Thyroid gland (tissue), 4 donors: ENCODE measurements around the gene CEBPB.

Experiments
- CTCF ChIP-seq, 6 experiments: fragments of 200-600 bp in 3 of 6; fragments of 450-650 bp in 3 of 6; sonication (generic) in 3 of 6; IDR thresholded peaks; one replicate each; pipeline ENCODE4 v1.5.1; 2016 to 2019; ENCODE audit warnings: antibody characterized with exemption in 6 of 6, mild to moderate bottlenecking in 2 of 6, inconsistent platforms in 1 of 6, moderate library complexity in 1 of 6
- POLR2A ChIP-seq, 2 donors: fragments of 450-650 bp; IDR thresholded peaks; one replicate each; pipeline ENCODE4 v1.6.1; 2017; ENCODE audit warnings: antibody characterized with exemption in 2 of 2, mild to moderate bottlenecking in 2 of 2, moderate library complexity in 1 of 2

DNA sequence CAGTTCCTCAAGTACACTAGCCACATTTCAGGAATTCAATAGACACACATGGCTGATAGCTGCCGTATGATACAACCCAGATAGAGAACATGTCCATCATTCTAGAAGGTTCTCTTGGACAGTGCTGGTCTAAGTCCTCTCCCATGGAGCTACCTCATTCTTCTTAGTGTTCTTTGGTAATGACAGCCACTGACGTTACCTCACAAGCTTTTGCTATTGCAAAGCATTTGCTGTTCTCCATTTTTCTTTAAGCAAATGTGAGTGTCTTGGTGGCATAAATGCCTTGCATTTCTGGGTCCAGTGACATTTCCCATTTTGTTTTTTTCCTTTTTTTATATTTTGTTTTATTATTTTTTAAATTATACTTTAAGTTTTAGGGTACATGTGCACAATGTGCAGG is 8.3 kb upstream of the CEBPB start:
- TF ChIP-seq CTCF (IDR thresholded peaks at IDR 0.05) (no peak), POLR2A (IDR thresholded peaks at IDR 0.05) (no peak)
